OCI-LY7 (cell line): ENCODE measurements around the gene RNF103.

Source experiments
- CTCF ChIP-seq: fragments of 200-600 bp; sonication (generic); conservative IDR thresholded peaks from 2 replicates; pipeline ENCODE4 v1.5.1; 2014; ENCODE audit warnings: mild to moderate bottlenecking, antibody characterized with exemption, low read length, moderate library complexity, mixed read lengths
- EZH2phosphoT487 ChIP-seq: fragments of 200-600 bp; sonication (generic); IDR thresholded peaks from 2 replicates; pipeline ENCODE4 v1.6.1; 2018; ENCODE audit warnings: low read depth, borderline replicate concordance, mild to moderate bottlenecking, mixed run types, antibody characterized with exemption, low read length, moderate library complexity, mixed read lengths

- TF ChIP-seq CTCF: no peak
- no peak for TF ChIP-seq EZH2phosphoT487
Measured at GRCh38 chr2:86645752-86646151, 22.1 kb upstream of the RNF103 start.
